Activated CD8-positive, alpha-beta memory T cell treated with anti-CD3 and anti-CD28 coated beads, Interleukin-2, amount 50 U/mL, for 1 hour (primary cell): ENCODE results near the gene MVK.

ENCODE experiments used
- DNase-seq: peaks from one replicate; pipeline ENCODE4 v3.0.0-alpha.2; 2020; ENCODE audit errors: extremely low read depth

MVK gene

GRCh38 chr12:109573029-109573913 lies at the start of gene MVK, which contains the start of gene MMAB:
TSS of gene MVK (plus strand) at chr12:109573794. CDS start at chr12:109574823, 1,029 bp downstream.
TSS of gene MMAB (minus strand) at chr12:109573504. CDS start at chr12:109573480, 24 bp downstream.
- peak; percentile 98 for DNase-seq

GRCh38 chr12:109524466-109525278 lies 48.9 kb upstream of the MVK start:
- DNase-seq = no peak

- no peak for DNase-seq
Measured at GRCh38 chr12:109525279-109525585, 48.4 kb upstream of the MVK start.

GRCh38 chr12:109527489-109528123 lies 46.0 kb upstream of the MVK start:
- no peak for DNase-seq

GRCh38 chr12:109529691-109530640 lies 43.6 kb upstream of the MVK start:
- no peak for DNase-seq

- no peak for DNase-seq
Measured at GRCh38 chr12:109531411-109531810, 42.2 kb upstream of the MVK start.

- DNase-seq = no peak
Measured at GRCh38 chr12:109532721-109533486, 40.7 kb upstream of the MVK start.

- no peak for DNase-seq
Measured at GRCh38 chr12:109533487-109533740, 40.2 kb upstream of the MVK start.

GRCh38 chr12:109534456-109534855 lies 39.1 kb upstream of the MVK start:
- DNase-seq = no peak

- DNase-seq = no peak
Measured at GRCh38 chr12:109535231-109535862, 38.2 kb upstream of the MVK start.

- DNase-seq = no peak
Measured at GRCh38 chr12:109535863-109536250, 37.7 kb upstream of the MVK start.

GRCh38 chr12:109537136-109537535 lies 36.5 kb upstream of the MVK start:
- no peak for DNase-seq

- no peak for DNase-seq
Measured at GRCh38 chr12:109538191-109538863, 35.3 kb upstream of the MVK start.

- DNase-seq = no peak
Measured at GRCh38 chr12:109539508-109539907, 34.1 kb upstream of the MVK start.

GRCh38 chr12:109540526-109541412 lies 32.8 kb upstream of the MVK start:
- DNase-seq = no peak

GRCh38 chr12:109541413-109541726 lies 32.2 kb upstream of the MVK start:
- no peak for DNase-seq

GRCh38 chr12:109542014-109542413 lies 31.6 kb upstream of the MVK start:
- no peak for DNase-seq

GRCh38 chr12:109542876-109543275 lies 30.7 kb upstream of the MVK start:
- DNase-seq = no peak
